Lower leg skin (tissue), 4 donors: ENCODE data around the gene NAPB. TPM values are rescaled to one million over a fixed set of nuclear protein-coding genes. Genes with fewer than 3 reads are reported as not detected.

Experiments used
- DNase-seq, 2 donors: peaks; one replicate each; pipeline ENCODE4 v3.0.0-alpha.2; 2019; ENCODE audit warnings: low spot score in 2 of 2
- H3K4me3 ChIP-seq: fragments of 200-600 bp; sonication (generic); 2 replicates; pipeline ENCODE4 v1.5.1; 2017; ENCODE audit warnings: mild to moderate bottlenecking, low read depth; ENCODE audit not compliant: poor library complexity, severe bottlenecking
- POLR2A ChIP-seq, 2 donors: fragments of 450-650 bp; IDR thresholded peaks; one replicate each; pipeline ENCODE4 v1.6.1; 2016 to 2017; ENCODE audit warnings: antibody characterized with exemption in 2 of 2, mild to moderate bottlenecking in 1 of 2, moderate library complexity in 1 of 2
- whole genome bisulfite sequencing, 2 donors: methylation state at CpG; one replicate each; pipeline ENCODE4 v1.1.5; 2018; 5-methylcytosine and 5-hydroxymethylcytosine counted together
- intact Hi-C: fragments of 100-400 bp; cut with DNase I; formaldehyde crosslinking; loops from one replicate; pipeline ENCODE4 v1.15.0; 2023; ENCODE audit warnings: low total_unique reads
- total RNA-seq, 4 donors: library from RNA; depleted of rRNA; stranded (reverse); fragments of >200 nt; gene quantifications; one replicate each; pipeline ENCODE4 v1.1.0, GENCODE V29; 2016
- TF ChIP-seq, protein P1 (sequence below), 3 donors: fragments of 450-650 bp; IDR thresholded peaks; one replicate each; pipeline ENCODE4 v1.5.1; 2016; ENCODE audit warnings: antibody characterized with exemption in 3 of 3, mild to moderate bottlenecking in 3 of 3, moderate library complexity in 2 of 3

The NAPB gene
- total RNA-seq, 4 donors from 2014 or later, result 7.9 to 12.4 (median 10.5) TPM

GRCh38 chr20:23341073-23341472 is 80.2 kb downstream of the NAPB start:
- TF ChIP-seq, protein P1, sequence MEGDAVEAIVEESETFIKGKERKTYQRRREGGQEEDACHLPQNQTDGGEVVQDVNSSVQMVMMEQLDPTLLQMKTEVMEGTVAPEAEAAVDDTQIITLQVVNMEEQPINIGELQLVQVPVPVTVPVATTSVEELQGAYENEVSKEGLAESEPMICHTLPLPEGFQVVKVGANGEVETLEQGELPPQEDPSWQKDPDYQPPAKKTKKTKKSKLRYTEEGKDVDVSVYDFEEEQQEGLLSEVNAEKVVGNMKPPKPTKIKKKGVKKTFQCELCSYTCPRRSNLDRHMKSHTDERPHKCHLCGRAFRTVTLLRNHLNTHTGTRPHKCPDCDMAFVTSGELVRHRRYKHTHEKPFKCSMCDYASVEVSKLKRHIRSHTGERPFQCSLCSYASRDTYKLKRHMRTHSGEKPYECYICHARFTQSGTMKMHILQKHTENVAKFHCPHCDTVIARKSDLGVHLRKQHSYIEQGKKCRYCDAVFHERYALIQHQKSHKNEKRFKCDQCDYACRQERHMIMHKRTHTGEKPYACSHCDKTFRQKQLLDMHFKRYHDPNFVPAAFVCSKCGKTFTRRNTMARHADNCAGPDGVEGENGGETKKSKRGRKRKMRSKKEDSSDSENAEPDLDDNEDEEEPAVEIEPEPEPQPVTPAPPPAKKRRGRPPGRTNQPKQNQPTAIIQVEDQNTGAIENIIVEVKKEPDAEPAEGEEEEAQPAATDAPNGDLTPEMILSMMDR (IDR thresholded peaks at IDR 0.05), result no peak
- TF ChIP-seq POLR2A (IDR thresholded peaks at IDR 0.05), result no peak
- intact Hi-C loops, result loop anchor here (5.0 kb wide), 1 partner anchor 649 kb away; no protein-coding TSS in a partner anchor
- no peak for DNase-seq
- 76 to 84% methylated on average over 2 of the region's 2 CpGs for WGBS, 2 donors
- no peak overlapping the region for H3K4me3 ChIP-seq

- TF ChIP-seq POLR2A (IDR thresholded peaks at IDR 0.05), result no peak
- TF ChIP-seq, protein P1 (IDR thresholded peaks at IDR 0.05), result peak in 1 of 3 donors; percentile 46
- 17 to 22% methylated on average over 9 of the region's 9 CpGs for WGBS, 2 donors
- H3K4me3 ChIP-seq, result no peak overlapping the region
- intact Hi-C loops, result loop anchor here (5.0 kb wide), 1 partner anchor 648 kb away; no protein-coding TSS in a partner anchor
- peak; percentile 69 to 92 for DNase-seq
Observed at GRCh38 chr20:23340524-23340923, 80.8 kb downstream of the NAPB start.

DNA sequence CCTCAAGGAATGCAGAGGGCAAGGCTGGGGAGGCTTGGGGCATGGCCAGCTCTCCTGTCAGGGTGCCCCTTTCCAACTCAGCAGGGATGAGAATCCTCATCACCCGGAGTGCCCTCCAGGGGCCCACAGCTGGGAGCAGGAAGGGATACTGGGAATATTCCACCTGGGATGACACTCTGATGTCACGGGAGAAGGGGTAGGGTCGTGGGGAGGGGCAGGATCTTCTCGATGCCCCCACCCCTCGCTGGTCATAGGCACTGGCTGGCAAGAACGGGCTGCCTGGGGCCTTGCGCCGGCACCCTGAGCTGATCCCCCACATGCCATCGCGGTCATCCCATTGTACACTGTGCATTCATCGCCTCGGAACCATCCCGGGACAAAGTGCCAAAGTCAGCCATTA is 81.3 kb downstream of the NAPB start:
- no peak overlapping the region for H3K4me3 ChIP-seq
- intact Hi-C loops, result loop anchor here (5.0 to 10.0 kb wide), 2 partner anchors 285 to 648 kb away; no protein-coding TSS in a partner anchor
- no peak for TF ChIP-seq POLR2A (IDR thresholded peaks at IDR 0.05)
- TF ChIP-seq, protein P1 (IDR thresholded peaks at IDR 0.05), result no peak
- no peak for DNase-seq
- 70 to 79% methylated on average over 8 to 11 of the region's 13 CpGs for WGBS, 2 donors

GRCh38 chr20:23337312-23337711 is 84.0 kb downstream of the NAPB start:
- TF ChIP-seq POLR2A (IDR thresholded peaks at IDR 0.05), result no peak
- TF ChIP-seq, protein P1 (IDR thresholded peaks at IDR 0.05), result no peak
- H3K4me3 ChIP-seq, result no peak overlapping the region
- intact Hi-C loops, result loop anchor here (10.0 kb wide), 1 partner anchor 283 kb away; no protein-coding TSS in a partner anchor
- DNase-seq, result no peak

- WGBS, 2 donors, result 91 to 95% methylated on average over 5 of the region's 5 CpGs
- intact Hi-C loops, result loop anchor here (10.0 kb wide), 1 partner anchor 282 kb away; no protein-coding TSS in a partner anchor
- no peak for TF ChIP-seq POLR2A (IDR thresholded peaks at IDR 0.05)
- TF ChIP-seq, protein P1 (IDR thresholded peaks at IDR 0.05), result no peak
- H3K4me3 ChIP-seq, result no peak overlapping the region
- no peak for DNase-seq
Observed at GRCh38 chr20:23336476-23336875, 84.8 kb downstream of the NAPB start.

DNA sequence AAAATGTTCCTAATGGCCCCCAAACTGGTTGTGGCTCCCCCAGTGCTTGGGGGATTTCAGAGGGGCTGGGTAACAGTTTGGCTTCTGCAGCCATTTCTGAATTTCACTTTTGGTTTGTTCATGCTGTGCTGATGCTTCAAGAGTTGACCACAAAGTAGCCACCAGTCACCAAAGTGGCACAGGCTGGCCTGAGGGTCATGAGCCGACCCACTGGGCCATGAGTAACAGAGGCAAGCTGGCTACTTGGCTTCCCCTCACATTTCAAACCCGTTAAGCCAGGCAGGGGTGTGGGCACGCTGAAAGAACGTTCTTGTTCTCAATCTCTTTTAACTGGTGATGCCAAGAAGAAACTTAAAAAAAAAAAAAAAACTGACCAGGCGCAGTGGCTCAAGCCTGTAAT is 85.8 kb downstream of the NAPB start:
- TF ChIP-seq, protein P1 (IDR thresholded peaks at IDR 0.05), result no peak
- TF ChIP-seq POLR2A (IDR thresholded peaks at IDR 0.05), result no peak
- H3K4me3 ChIP-seq, result no peak overlapping the region
- no peak for DNase-seq
- intact Hi-C loops, result loop anchor here (10.0 kb wide), 1 partner anchor 281 kb away; no protein-coding TSS in a partner anchor
- WGBS, 2 donors, result 82 to 89% methylated on average over 5 of the region's 5 CpGs
